Astrocyte (in vitro differentiated cells and primary cell): ENCODE results near the gene MEIKIN. TPM values are rescaled to one million over a fixed set of nuclear protein-coding genes. Genes with fewer than 3 reads are reported as not detected.

Source experiments
- DNase-seq: peaks from one replicate; pipeline ENCODE4 v3.0.0-alpha.2; 2010; ENCODE audit warnings: low read depth
- FAIRE-seq: peaks from 2 replicates; lab custom pipeline; 2011; peaks lifted over from hg19 to GRCh38; lab: Jason Lieb, UNC
- H2AFZ ChIP-seq: 2 replicates; pipeline ENCODE4 v1.6.0; 2012; ENCODE audit warnings: low read depth, low read length, inconsistent platforms
- H3K27ac ChIP-seq: 2 replicates; pipeline ENCODE4 v1.5.1; 2011; ENCODE audit warnings: low read depth, low read length, inconsistent platforms
- H3K27me3 ChIP-seq: 2 replicates; pipeline ENCODE4 v1.6.0; 2011; ENCODE audit warnings: low read length, inconsistent platforms; ENCODE audit not compliant: insufficient read depth
- H3K36me3 ChIP-seq: 2 replicates; pipeline ENCODE4 v1.5.1; 2011; ENCODE audit warnings: low read length, inconsistent platforms; ENCODE audit not compliant: insufficient read depth
- H3K4me1 ChIP-seq: 2 replicates; pipeline ENCODE4 v1.5.1; 2011; ENCODE audit warnings: low read length, inconsistent platforms; ENCODE audit not compliant: insufficient read depth
- H3K4me2 ChIP-seq: 2 replicates; pipeline ENCODE4 v1.6.0; 2012; ENCODE audit warnings: low read length, inconsistent platforms
- H3K4me3 ChIP-seq: 2 replicates; pipeline ENCODE4 v1.5.1; 2011; ENCODE audit warnings: low read depth, mild to moderate bottlenecking, low read length, inconsistent platforms; ENCODE audit not compliant: insufficient read depth
- H3K79me2 ChIP-seq: 2 replicates; pipeline ENCODE4 v1.6.0; 2012; ENCODE audit warnings: mild to moderate bottlenecking, low read length, inconsistent platforms; ENCODE audit not compliant: insufficient read depth
- H3K9ac ChIP-seq: 2 replicates; pipeline ENCODE4 v1.6.0; 2012; ENCODE audit warnings: mild to moderate bottlenecking, low read length, inconsistent platforms
- H3K9me3 ChIP-seq: 2 replicates; pipeline ENCODE4 v1.5.1; 2012; ENCODE audit warnings: low read depth, mild to moderate bottlenecking, low read length, inconsistent platforms; ENCODE audit not compliant: insufficient read depth
- H4K20me1 ChIP-seq: 2 replicates; pipeline ENCODE4 v1.6.0; 2012; ENCODE audit warnings: low read length, inconsistent platforms; ENCODE audit not compliant: insufficient read depth
- H3K27ac Mint-ChIP-seq: one replicate; pipeline ENCODE4 v1.8.0; 2021; ENCODE audit warnings: mild to moderate bottlenecking, mixed read lengths; ENCODE audit not compliant: unreplicated experiment
- H3K27me3 Mint-ChIP-seq: one replicate; pipeline ENCODE4 v1.8.0; 2021; ENCODE audit warnings: low read depth, mixed read lengths; ENCODE audit not compliant: unreplicated experiment
- H3K36me3 Mint-ChIP-seq: one replicate; pipeline ENCODE4 v1.8.0; 2021; ENCODE audit warnings: low read depth, mixed read lengths; ENCODE audit not compliant: unreplicated experiment
- H3K4me1 Mint-ChIP-seq: one replicate; pipeline ENCODE4 v1.8.0; 2021; ENCODE audit warnings: low read depth, mixed read lengths; ENCODE audit not compliant: unreplicated experiment
- H3K4me3 Mint-ChIP-seq: one replicate; pipeline ENCODE4 v1.8.0; 2021; ENCODE audit warnings: mild to moderate bottlenecking, moderate library complexity, mixed read lengths; ENCODE audit not compliant: unreplicated experiment
- H3K9me3 Mint-ChIP-seq: one replicate; pipeline ENCODE4 v1.8.0; 2021; ENCODE audit warnings: mild to moderate bottlenecking, mixed read lengths; ENCODE audit not compliant: unreplicated experiment
- EZH2 ChIP-seq: IDR thresholded peaks from 2 replicates; pipeline ENCODE4 v1.6.1; 2012; ENCODE audit warnings: mild to moderate bottlenecking, low read length, inconsistent platforms; ENCODE audit not compliant: insufficient read depth
- total RNA-seq: library from RNA; stranded (reverse); gene quantifications from 2 replicates; pipeline ENCODE4 v1.2.1, GENCODE V29; 2021
- TF ChIP-seq, protein P1 (sequence below): IDR thresholded peaks from 2 replicates; pipeline ENCODE4 v1.5.1; 2011; ENCODE audit warnings: low read depth, mild to moderate bottlenecking, inconsistent platforms, low read length, moderate library complexity; ENCODE audit not compliant: insufficient read depth

Gene MEIKIN
- total RNA-seq, 1 donor from 2014 or later: not detected

DNA sequence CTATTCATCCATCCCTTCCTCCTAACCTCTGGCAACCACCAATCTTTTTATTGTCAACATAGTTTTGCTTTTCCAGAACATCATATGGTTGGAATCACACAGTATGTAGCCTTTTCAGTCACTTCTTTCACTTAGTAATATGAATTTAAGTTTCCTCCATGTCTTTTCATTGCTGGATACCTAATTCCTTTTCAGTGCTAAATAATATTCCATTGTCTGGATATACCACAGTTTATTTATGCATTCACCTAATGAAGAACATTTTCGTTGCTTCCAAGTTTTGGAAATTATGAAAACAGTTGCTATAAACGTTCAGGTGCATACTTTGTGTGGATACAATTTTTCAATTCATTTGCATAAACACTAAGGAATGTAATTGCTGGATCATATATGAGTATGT is 77.9 kb downstream of the MEIKIN start:
- H3K9ac ChIP-seq: no peak overlapping the region
- Mint-ChIP-seq H3K4me3 (no peak overlapping the region), H3K27me3 (no peaks in the 10 kb centered on the region), H3K9me3 (peaks cover 19% of the 10 kb centered on the region), H3K27ac (no peak overlapping the region), H3K36me3 (no peaks in the 10 kb centered on the region), H3K4me1 (no peaks in the 10 kb centered on the region)
- no peaks in the 10 kb centered on the region for H4K20me1 ChIP-seq
- no peaks in the 10 kb centered on the region for H3K9me3 ChIP-seq
- no peaks in the 10 kb centered on the region for H3K4me1 ChIP-seq
- H3K4me2 ChIP-seq: no peak overlapping the region
- no peak overlapping the region for H3K4me3 ChIP-seq
- H3K27ac ChIP-seq: no peak overlapping the region
- H3K27me3 ChIP-seq: no peaks in the 10 kb centered on the region
- no peak for DNase-seq
- H3K79me2 ChIP-seq: no peaks in the 10 kb centered on the region
- no peaks in the 10 kb centered on the region for H3K36me3 ChIP-seq
- no peak for FAIRE-seq
- no peak overlapping the region for H2AFZ ChIP-seq
- TF ChIP-seq EZH2: no peak
- TF ChIP-seq, protein P1, sequence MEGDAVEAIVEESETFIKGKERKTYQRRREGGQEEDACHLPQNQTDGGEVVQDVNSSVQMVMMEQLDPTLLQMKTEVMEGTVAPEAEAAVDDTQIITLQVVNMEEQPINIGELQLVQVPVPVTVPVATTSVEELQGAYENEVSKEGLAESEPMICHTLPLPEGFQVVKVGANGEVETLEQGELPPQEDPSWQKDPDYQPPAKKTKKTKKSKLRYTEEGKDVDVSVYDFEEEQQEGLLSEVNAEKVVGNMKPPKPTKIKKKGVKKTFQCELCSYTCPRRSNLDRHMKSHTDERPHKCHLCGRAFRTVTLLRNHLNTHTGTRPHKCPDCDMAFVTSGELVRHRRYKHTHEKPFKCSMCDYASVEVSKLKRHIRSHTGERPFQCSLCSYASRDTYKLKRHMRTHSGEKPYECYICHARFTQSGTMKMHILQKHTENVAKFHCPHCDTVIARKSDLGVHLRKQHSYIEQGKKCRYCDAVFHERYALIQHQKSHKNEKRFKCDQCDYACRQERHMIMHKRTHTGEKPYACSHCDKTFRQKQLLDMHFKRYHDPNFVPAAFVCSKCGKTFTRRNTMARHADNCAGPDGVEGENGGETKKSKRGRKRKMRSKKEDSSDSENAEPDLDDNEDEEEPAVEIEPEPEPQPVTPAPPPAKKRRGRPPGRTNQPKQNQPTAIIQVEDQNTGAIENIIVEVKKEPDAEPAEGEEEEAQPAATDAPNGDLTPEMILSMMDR: no peak

DNA sequence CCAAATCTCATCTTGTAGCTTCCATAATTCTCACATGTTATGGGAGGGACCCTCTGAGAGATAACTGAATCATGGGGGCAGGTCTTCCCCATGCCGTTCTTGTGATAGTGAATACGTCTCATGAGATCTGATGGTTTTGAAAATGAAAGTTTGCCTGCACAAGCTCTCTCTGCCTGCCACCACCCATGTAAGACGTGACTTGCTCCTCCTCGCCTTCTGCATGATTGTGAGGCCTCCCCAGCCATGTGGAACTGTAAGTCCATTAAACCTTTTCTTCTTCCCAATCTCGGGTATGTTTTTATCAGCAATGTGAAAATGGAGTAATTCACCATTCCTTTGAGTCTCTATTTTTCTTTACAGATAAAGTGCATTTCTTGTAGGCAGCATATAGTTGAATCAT is 81.8 kb downstream of the MEIKIN start:
- Mint-ChIP-seq H3K9me3 (peaks cover 14% of the 10 kb centered on the region), H3K4me3 (no peak overlapping the region), H3K27ac (no peak overlapping the region), H3K4me1 (no peaks in the 10 kb centered on the region), H3K27me3 (no peaks in the 10 kb centered on the region), H3K36me3 (no peaks in the 10 kb centered on the region)
- Histone ChIP-seq H2AFZ (no peak overlapping the region), H3K4me2 (no peak overlapping the region), H3K79me2 (no peaks in the 10 kb centered on the region), H3K4me1 (no peaks in the 10 kb centered on the region), H3K36me3 (no peaks in the 10 kb centered on the region), H4K20me1 (no peaks in the 10 kb centered on the region), H3K27me3 (no peaks in the 10 kb centered on the region), H3K27ac (no peak overlapping the region), H3K9ac (no peak overlapping the region), H3K4me3 (no peak overlapping the region), H3K9me3 (no peaks in the 10 kb centered on the region)
- no peak for DNase-seq
- no peak for FAIRE-seq
- no peak for TF ChIP-seq EZH2
- TF ChIP-seq, protein P1: no peak

DNA sequence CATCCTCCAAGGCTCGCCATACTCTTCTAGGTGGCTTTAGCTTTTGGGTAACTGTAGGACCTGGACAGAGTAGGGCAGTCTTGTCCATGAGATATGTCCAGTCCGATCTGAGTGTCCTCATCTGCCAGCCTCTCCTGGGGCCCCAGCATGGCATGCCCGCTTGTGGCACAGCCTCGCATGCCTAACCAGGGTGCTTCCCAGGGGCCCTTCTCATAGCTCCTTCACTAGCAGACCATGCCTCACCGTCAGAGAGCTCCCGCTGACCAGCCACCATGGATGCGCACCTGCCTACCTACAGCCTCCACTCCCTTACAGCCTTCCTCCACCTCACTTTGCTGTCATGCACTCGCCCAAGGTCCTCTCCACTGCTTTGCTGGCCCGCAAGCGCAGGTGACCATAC is 88.1 kb downstream of the MEIKIN start:
- no peak overlapping the region for H3K4me3 Mint-ChIP-seq
- H3K4me1 Mint-ChIP-seq: no peaks in the 10 kb centered on the region

More for the DNA sequence above, 88.1 kb downstream of the MEIKIN start:
- Histone ChIP-seq H2AFZ (no peak overlapping the region), H3K4me2 (no peak overlapping the region), H3K27ac (no peak overlapping the region), H3K27me3 (peaks cover 2% of the 10 kb centered on the region), H4K20me1 (no peaks in the 10 kb centered on the region), H3K9me3 (no peaks in the 10 kb centered on the region), H3K79me2 (no peaks in the 10 kb centered on the region), H3K9ac (no peak overlapping the region), H3K4me1 (no peaks in the 10 kb centered on the region), H3K4me3 (no peak overlapping the region), H3K36me3 (no peaks in the 10 kb centered on the region)
- H3K36me3 Mint-ChIP-seq: no peaks in the 10 kb centered on the region
- H3K27me3 Mint-ChIP-seq: peaks cover 2% of the 10 kb centered on the region
- H3K9me3 Mint-ChIP-seq: peaks cover 5% of the 10 kb centered on the region
- FAIRE-seq (no peak), DNase-seq (no peak)
- TF ChIP-seq, protein P1: no peak
- no peak for TF ChIP-seq EZH2
- H3K27ac Mint-ChIP-seq: no peak overlapping the region
